ENCODE data around the gene ZNF436.

GRCh38 chr1:23385119-23385621 lies 15.5 kb upstream of the ZNF436 start:
- TF ChIP-seq CTCF (IDR thresholded peaks at IDR 0.05; ENCODE audit: borderline replicate concordance, extremely low read depth, low read length, poor library complexity, severe bottlenecking) = no peak
- no peak for TF ChIP-seq EZH2 (IDR thresholded peaks at IDR 0.05; ENCODE audit: borderline replicate concordance, low read depth, low read length, severe bottlenecking)
